Measurements from ENCODE around the gene CCDC43. TPM values are rescaled to one million over a fixed set of nuclear protein-coding genes. Genes with fewer than 3 reads are reported as not detected.

The CCDC43 gene
- total and polyA plus RNA-seq, 2 of the 13 experiments (the other 11 are each of a cell fraction or from before 2014, with no cell fraction given) = 17.5 to 94.8 TPM

DNA sequence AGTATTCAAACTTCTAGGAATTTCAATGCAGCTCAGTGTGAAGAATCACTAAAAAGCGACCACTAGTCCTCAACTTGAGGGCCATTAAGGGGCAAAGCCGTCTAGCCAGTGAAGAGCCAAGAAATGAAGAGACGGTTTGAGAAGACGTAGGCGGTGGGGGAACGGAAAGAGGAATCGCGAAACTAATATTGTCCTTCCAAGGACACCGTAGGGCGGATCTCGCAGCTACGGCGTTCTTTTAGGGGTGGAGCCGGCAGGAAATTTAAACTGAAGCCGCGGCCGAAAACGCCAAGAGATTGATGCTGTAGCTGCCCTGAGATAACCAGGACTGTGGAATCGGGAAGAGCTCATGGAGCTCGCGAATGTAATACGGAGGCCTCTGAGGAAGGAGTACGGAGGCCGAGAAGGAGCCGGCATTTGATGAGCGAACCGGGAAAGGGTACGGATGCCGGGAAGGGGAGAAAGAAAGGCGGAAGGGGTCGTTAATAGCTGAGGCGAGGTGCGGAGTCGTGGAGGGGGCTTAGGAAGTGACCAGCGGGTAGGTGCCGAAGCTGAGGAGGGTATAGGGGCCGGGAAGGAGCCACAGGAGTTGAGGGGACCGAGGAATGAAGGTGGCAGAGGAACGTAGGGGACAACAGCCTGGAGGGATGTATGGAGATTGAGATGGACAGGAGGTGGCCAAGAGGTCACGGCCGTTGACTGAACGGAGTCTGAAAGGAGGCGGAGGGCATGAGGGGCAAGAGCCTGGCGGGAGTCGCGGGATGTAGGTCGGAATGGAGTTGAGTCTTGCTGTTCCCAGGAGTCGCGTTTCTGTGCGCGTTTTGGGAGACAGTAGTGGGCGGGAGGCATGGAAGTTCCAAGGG lies 19.1 kb upstream of the CCDC43 start, which contains the start of gene DBF4B (continued):
- TF ChIP-seq, protein P1, sequence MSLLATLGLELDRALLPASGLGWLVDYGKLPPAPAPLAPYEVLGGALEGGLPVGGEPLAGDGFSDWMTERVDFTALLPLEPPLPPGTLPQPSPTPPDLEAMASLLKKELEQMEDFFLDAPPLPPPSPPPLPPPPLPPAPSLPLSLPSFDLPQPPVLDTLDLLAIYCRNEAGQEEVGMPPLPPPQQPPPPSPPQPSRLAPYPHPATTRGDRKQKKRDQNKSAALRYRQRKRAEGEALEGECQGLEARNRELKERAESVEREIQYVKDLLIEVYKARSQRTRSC (CRISPR knock-in tag; IDR thresholded peaks at IDR 0.05; ENCODE audit: low read depth) = no peak
- TF ChIP-seq, protein P2, sequence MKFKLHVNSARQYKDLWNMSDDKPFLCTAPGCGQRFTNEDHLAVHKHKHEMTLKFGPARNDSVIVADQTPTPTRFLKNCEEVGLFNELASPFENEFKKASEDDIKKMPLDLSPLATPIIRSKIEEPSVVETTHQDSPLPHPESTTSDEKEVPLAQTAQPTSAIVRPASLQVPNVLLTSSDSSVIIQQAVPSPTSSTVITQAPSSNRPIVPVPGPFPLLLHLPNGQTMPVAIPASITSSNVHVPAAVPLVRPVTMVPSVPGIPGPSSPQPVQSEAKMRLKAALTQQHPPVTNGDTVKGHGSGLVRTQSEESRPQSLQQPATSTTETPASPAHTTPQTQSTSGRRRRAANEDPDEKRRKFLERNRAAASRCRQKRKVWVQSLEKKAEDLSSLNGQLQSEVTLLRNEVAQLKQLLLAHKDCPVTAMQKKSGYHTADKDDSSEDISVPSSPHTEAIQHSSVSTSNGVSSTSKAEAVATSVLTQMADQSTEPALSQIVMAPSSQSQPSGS (CRISPR knock-in tag; IDR thresholded peaks at IDR 0.05) = peak; percentile 62; the same call in 1 of the 2 replicates
- TF ChIP-seq, protein P3, sequence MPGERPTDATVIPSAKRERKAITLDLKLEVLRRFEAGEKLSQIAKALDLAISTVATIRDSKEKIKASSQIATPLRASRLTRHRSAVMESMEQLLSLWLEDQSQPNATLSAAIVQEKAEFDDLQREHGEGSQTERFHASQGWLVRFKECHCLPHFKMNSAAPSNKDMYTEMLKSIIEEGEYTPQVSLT (CRISPR knock-in tag; IDR thresholded peaks at IDR 0.05; ENCODE audit: borderline replicate concordance, low read depth) = no peak
- TF ChIP-seq, protein P4, sequence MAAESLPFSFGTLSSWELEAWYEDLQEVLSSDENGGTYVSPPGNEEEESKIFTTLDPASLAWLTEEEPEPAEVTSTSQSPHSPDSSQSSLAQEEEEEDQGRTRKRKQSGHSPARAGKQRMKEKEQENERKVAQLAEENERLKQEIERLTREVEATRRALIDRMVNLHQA (CRISPR knock-in tag; IDR thresholded peaks at IDR 0.05) = no peak
- TF ChIP-seq BRCA1 (CRISPR knock-in tag; IDR thresholded peaks at IDR 0.05) = no peak
- TF ChIP-seq, protein P5, sequence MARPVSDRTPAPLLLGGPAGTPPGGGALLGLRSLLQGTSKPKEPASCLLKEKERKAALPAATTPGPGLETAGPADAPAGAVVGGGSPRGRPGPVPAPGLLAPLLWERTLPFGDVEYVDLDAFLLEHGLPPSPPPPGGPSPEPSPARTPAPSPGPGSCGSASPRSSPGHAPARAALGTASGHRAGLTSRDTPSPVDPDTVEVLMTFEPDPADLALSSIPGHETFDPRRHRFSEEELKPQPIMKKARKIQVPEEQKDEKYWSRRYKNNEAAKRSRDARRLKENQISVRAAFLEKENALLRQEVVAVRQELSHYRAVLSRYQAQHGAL (CRISPR knock-in tag; IDR thresholded peaks at IDR 0.05; ENCODE audit: not compliant biosample characterization) = no peak
- no peak for TF ChIP-seq ZNF577 (CRISPR knock-in tag; IDR thresholded peaks at IDR 0.05; ENCODE audit: borderline replicate concordance, low read depth)
- TF ChIP-seq NFE2L1 (CRISPR knock-in tag; IDR thresholded peaks at IDR 0.05; ENCODE audit: borderline replicate concordance) = no peak
- TF ChIP-seq, protein P6, sequence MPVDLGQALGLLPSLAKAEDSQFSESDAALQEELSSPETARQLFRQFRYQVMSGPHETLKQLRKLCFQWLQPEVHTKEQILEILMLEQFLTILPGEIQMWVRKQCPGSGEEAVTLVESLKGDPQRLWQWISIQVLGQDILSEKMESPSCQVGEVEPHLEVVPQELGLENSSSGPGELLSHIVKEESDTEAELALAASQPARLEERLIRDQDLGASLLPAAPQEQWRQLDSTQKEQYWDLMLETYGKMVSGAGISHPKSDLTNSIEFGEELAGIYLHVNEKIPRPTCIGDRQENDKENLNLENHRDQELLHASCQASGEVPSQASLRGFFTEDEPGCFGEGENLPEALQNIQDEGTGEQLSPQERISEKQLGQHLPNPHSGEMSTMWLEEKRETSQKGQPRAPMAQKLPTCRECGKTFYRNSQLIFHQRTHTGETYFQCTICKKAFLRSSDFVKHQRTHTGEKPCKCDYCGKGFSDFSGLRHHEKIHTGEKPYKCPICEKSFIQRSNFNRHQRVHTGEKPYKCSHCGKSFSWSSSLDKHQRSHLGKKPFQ (CRISPR knock-in tag; IDR thresholded peaks at IDR 0.05; ENCODE audit: insufficient replicate concordance) = peak; percentile 26
- 0 out of 2 replicates have a peak, but pooled peaks have one; percentile 62 for TF ChIP-seq CAMTA2 (CRISPR knock-in tag; IDR thresholded peaks at IDR 0.05; ENCODE audit: borderline replicate concordance)
- TF ChIP-seq KDM6A (CRISPR knock-in tag; IDR thresholded peaks at IDR 0.05; ENCODE audit: low read depth) = 0 out of 2 replicates have a peak, but pooled peaks have one; percentile 22
- peak; percentile 63; the same call in 1 of the 2 replicates for TF ChIP-seq KLF12 (CRISPR knock-in tag; IDR thresholded peaks at IDR 0.05; ENCODE audit: borderline replicate concordance)
- peak; percentile 97 for TF ChIP-seq ZNF333 (CRISPR knock-in tag; IDR thresholded peaks at IDR 0.05; ENCODE audit: borderline replicate concordance)
- peak; percentile 82; the same call in 1 of the 2 replicates for TF ChIP-seq REL (CRISPR knock-in tag; conservative IDR thresholded peaks at IDR 0.05)
- TF ChIP-seq, protein P7, sequence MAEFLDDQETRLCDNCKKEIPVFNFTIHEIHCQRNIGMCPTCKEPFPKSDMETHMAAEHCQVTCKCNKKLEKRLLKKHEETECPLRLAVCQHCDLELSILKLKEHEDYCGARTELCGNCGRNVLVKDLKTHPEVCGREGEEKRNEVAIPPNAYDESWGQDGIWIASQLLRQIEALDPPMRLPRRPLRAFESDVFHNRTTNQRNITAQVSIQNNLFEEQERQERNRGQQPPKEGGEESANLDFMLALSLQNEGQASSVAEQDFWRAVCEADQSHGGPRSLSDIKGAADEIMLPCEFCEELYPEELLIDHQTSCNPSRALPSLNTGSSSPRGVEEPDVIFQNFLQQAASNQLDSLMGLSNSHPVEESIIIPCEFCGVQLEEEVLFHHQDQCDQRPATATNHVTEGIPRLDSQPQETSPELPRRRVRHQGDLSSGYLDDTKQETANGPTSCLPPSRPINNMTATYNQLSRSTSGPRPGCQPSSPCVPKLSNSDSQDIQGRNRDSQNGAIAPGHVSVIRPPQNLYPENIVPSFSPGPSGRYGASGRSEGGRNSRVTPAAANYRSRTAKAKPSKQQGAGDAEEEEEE (CRISPR knock-in tag; IDR thresholded peaks at IDR 0.05; ENCODE audit: borderline replicate concordance) = no peak
- TF ChIP-seq MLLT10 (CRISPR knock-in tag; IDR thresholded peaks at IDR 0.05) = no peak
- no peak for TF ChIP-seq ZNF557 (CRISPR knock-in tag; IDR thresholded peaks at IDR 0.05)
- peak; percentile 85 for TF ChIP-seq ARNT2 (CRISPR knock-in tag; IDR thresholded peaks at IDR 0.05; ENCODE audit: low read depth)
- 0 out of 2 replicates have a peak, but pooled peaks have one; percentile 24 for TF ChIP-seq CREB1 (IDR thresholded peaks at IDR 0.05)
- TF ChIP-seq CREB1 (CRISPR knock-in tag; IDR thresholded peaks at IDR 0.05) = peak; percentile 92
- TF ChIP-seq, protein P8, sequence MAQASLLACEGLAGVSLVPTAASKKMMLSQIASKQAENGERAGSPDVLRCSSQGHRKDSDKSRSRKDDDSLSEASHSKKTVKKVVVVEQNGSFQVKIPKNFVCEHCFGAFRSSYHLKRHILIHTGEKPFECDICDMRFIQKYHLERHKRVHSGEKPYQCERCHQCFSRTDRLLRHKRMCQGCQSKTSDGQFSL (CRISPR knock-in tag; IDR thresholded peaks at IDR 0.05) = peak; percentile 94
